ENCODE data around the gene ARL17B.
A peak's percentile ranks its signal among the peaks of the same experiment; 100 is the strongest.
"Not testable (repeated sequence)": the region's sequence is repeated elsewhere in the genome, so short reads cannot be mapped to it uniquely, and the experiment has no call there.

The ARL17B gene

DNA sequence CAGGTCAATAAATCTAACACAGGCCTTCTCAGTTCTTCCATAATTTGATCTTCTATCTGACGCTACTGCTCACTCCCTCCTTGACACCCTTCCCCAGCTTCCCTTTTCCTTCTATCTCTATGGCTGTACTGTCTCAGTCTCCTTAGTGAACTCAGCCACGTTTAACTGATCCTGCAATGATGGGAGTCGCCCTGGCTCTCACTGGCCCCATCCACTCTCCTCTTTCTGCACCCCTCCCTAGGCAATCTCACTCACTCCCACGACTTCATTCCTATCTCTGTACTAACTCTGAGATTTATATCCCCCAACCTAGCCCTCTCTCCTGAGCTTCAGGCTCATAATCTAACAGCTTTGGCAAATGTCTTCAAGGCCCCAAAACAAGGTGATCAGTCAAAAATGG is 7.7 kb downstream of the ARL17B start:
- H3K36me3 Mint-ChIP-seq; H3K4me3 Mint-ChIP-seq; H3K4me1 Mint-ChIP-seq; H3K9me3 Mint-ChIP-seq; ATAC-seq (ENCODE audit: low read depth); DNase-seq (ENCODE audit: low spot score in 2 of 2); H3K27ac Mint-ChIP-seq; H3K27me3 Mint-ChIP-seq: not testable (repeated sequence)

DNA sequence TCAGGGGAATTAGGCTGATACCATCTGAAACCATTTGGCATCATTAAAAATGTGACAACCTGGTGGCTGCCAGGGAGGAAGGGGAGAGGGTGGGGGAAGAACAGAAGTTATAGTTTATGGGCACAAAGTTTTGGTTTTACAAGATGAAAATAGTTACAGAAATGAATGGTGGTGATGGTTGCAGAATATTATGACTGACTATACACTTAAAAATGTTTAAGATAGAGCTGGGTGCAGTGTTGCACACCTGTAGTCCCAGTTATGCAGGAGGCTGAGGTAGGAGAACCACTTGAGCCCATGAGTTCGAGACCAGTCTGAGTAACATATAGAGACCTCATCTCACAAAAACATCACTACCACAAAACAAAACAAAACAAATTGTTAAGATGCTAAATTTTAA is 12.5 kb downstream of the ARL17B start:
- not testable (repeated sequence) for H3K36me3 Mint-ChIP-seq; H3K4me1 Mint-ChIP-seq; H3K27me3 Mint-ChIP-seq; H3K27ac Mint-ChIP-seq; DNase-seq (ENCODE audit: low spot score in 2 of 2); H3K9me3 Mint-ChIP-seq; ATAC-seq (ENCODE audit: low read depth); H3K4me3 Mint-ChIP-seq

DNA sequence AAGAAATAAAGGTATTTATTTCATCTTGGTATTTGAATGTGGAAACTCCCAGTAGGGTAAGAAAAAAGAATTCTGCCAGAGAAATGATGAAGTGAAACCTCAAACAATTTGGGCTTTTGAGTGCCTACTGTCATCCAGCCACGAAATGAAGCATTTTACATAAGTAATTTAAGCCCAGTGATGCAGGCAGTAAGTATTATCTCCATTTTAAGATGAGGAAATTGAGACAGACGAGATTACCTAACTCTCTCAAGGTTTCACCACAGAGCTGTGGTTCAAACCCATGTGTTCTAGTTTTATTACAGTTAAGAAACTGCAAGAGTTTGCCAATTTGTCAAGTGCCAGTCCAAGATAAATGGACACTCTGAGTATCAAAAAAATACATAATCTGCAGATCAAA is 13.2 kb downstream of the ARL17B start:
- peak; percentile 97 for ATAC-seq (ENCODE audit: low read depth)
- H3K4me3 Mint-ChIP-seq; H3K27me3 Mint-ChIP-seq; H3K27ac Mint-ChIP-seq; H3K36me3 Mint-ChIP-seq; H3K4me1 Mint-ChIP-seq; H3K9me3 Mint-ChIP-seq; DNase-seq (ENCODE audit: low spot score in 2 of 2): not testable (repeated sequence)

DNA sequence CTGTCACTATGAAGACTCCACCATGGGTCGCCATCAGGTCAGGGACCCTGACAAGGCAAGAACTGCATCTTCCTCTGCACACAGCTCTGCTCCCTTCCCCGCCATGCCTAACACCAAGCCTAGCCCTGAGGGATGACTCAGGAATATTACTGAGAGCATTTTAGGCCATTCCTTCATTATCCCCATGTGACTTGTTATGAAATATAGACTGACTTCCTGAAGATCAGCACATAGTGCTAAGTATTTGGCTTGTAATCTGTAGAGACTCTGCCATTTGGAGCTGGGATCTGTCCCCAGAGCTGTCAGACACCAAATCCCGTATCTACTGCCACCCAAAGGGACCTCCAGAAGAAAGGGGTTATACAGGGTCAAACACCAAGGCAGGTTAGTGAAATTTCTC is 19.4 kb downstream of the ARL17B start:
- not testable (repeated sequence) for H3K36me3 Mint-ChIP-seq; H3K27me3 Mint-ChIP-seq; ATAC-seq (ENCODE audit: low read depth); H3K4me1 Mint-ChIP-seq; H3K4me3 Mint-ChIP-seq; H3K9me3 Mint-ChIP-seq; DNase-seq (ENCODE audit: low spot score in 2 of 2); H3K27ac Mint-ChIP-seq

DNA sequence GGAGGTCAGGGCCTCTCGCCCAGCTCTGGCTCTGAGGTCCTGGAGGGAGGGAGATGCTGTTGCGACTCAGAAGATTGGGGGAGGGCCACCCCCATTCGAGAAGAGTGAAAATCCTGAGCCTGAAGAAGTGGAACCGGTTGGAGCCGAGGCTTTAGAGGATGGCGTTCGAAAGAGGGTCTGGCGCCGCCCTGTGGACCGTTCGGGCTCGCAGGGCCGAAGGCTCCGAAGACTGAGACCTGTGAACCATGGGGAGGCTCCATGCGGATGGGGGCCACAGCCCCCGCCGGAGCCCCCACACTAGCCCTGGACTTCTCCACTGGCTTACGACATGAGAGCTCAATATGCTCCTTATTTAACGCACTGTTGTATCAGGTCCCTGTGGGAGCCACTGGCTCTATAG is 20.3 kb downstream of the ARL17B start:
- H3K27ac Mint-ChIP-seq; DNase-seq (ENCODE audit: low spot score in 2 of 2); H3K4me3 Mint-ChIP-seq; H3K9me3 Mint-ChIP-seq; H3K36me3 Mint-ChIP-seq; H3K27me3 Mint-ChIP-seq; H3K4me1 Mint-ChIP-seq: not testable (repeated sequence)
- ATAC-seq (ENCODE audit: low read depth), result peak; percentile 43

DNA sequence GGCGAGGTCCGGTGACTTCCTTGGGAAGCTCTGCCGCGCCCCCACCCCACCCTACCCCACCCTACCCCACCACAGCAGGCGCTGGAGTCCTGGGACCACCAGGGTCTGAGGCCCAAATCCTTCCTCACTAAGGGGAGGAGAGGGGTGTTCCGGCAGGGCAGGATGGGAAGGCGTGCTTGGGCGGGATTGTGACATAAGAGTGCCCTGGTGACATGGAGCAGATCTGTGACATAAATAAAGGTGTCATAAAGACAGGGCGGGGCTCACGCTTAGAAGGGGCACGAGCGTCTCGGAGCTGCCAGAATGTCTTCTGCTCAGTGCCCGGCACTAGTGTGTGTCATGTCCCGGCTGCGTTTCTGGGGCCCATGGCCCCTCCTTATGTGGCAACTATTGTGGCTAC is 66.7 kb downstream of the ARL17B start, which contains the start of gene LRRC37A:
LRRC37A (plus strand) TSS at position 301 of the 400 bp plus-strand sequence; CDS start at position 304, 3 bp downstream.
- H3K9me3 Mint-ChIP-seq; DNase-seq (ENCODE audit: low spot score in 2 of 2); H3K4me1 Mint-ChIP-seq; H3K27ac Mint-ChIP-seq; H3K4me3 Mint-ChIP-seq; H3K27me3 Mint-ChIP-seq; H3K36me3 Mint-ChIP-seq; ATAC-seq (ENCODE audit: low read depth): not testable (repeated sequence)

DNA sequence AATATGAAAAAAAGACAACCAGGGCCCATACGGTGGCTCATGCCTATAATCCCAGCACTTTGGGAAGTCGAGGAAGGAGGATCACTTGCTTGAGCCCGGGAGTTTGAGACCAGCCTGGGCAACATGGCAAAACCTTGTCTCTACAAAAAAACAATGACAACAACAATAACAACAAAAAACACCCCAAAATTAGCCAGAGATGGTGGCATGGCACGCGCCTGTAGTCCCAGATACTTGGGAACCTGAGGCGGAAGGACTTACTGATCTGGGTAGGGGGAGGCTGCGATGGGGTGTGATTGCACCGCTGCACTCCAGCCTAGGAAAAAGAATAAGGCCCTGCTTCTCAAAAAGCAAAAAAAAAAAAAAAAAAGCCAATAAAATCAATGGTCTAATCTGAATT is 69.9 kb downstream of the ARL17B start:
- not testable (repeated sequence) for H3K9me3 Mint-ChIP-seq; DNase-seq (ENCODE audit: low spot score in 2 of 2); H3K27me3 Mint-ChIP-seq; ATAC-seq (ENCODE audit: low read depth); H3K36me3 Mint-ChIP-seq
- Mint-ChIP-seq H3K4me3 (peak overlapping the region; percentile 63), H3K27ac (peak overlapping the region; percentile 89), H3K4me1 (peaks cover 14% of the 10 kb centered on the region)

DNA sequence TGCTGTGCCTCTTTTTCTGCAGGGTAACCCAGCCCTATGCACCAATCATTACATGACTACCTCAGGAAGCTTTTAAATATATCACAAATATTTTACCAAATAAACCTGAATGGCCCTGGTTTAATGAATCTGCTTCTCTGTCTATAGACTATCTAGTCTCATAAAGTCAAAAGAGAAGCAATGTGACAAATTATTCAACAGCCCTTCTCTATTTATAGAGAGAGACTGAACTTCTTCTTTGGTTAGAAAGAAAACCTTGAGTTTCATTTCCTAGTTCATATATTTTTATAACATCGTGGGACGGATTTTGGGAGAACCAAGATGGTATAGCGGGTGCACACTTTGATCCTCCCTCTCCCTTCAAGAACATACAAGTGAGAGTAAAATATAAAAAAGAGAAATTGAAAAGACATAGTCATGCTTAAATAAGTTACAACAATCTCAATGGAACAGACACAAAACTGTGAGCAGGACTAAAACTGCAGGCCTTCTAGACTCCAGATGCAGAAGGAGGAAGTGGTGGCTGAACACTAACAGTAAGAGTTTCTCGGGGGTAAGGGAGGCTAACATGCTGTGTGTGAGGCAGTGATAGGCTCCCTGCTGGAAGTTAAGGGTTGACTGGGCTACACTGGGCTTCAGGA is 70.5 kb downstream of the ARL17B start:
- H3K9me3 Mint-ChIP-seq, H3K27me3 Mint-ChIP-seq, H3K36me3 Mint-ChIP-seq: not testable (repeated sequence)
- Mint-ChIP-seq H3K4me1 (peaks cover 14% of the 10 kb centered on the region), H3K27ac (peak overlapping the region; percentile 89), H3K4me3 (peak overlapping the region; percentile 63)
- ATAC-seq (ENCODE audit: low read depth), result peak; percentile 95
- peak in 1 of 2 donors; percentile 30 for DNase-seq (ENCODE audit: low spot score in 2 of 2)

DNA sequence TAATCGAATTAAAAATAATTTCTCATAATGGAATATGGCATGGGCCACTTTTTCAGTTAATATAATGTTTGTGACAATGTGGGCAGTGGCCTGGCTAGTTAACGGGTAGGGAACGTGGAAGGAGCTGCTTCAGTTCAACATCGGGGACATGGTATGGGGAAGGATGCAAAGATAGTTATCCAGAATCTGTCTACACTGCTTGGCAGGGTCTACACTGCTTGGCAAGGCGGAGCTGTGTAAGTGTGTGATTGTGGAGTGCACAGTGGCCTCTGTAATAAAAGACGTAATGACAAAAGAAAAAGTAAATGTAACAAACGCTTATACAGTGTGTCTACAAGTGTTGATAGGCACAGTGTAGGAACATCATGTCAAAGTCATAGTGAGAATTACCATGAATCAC is 74.0 kb downstream of the ARL17B start:
- H3K27ac Mint-ChIP-seq; H3K36me3 Mint-ChIP-seq; H3K4me3 Mint-ChIP-seq; H3K9me3 Mint-ChIP-seq; ATAC-seq (ENCODE audit: low read depth); H3K27me3 Mint-ChIP-seq: not testable (repeated sequence)
- peaks cover 14% of the 10 kb centered on the region for H3K4me1 Mint-ChIP-seq
- DNase-seq (ENCODE audit: low spot score in 2 of 2), result peak in 1 of 2 donors; percentile 8

DNA sequence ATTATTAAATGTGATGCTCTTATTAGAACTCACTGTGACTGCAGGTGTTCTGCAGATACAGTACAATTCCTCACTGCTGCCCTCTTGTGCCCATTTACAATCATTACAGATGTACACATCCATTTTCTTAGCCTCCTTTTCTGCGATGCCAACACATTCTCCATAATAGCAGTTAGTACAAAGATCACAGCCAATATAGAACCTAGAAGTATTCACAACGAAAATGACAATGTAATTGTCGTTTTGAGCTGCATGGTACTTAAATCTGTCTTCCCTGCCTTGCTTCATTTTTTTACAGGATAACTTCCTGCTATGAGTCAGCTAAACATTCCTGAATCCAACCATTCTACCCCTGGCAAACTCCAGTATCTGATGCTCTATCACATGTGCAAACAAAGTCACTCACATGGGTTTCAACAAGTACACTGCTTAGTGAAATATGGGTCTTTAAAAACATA is 74.8 kb downstream of the ARL17B start:
- H3K36me3 Mint-ChIP-seq, H3K27me3 Mint-ChIP-seq, H3K27ac Mint-ChIP-seq, H3K9me3 Mint-ChIP-seq, H3K4me3 Mint-ChIP-seq: not testable (repeated sequence)
- ATAC-seq (ENCODE audit: low read depth), result peak; percentile 53
- DNase-seq (ENCODE audit: low spot score in 2 of 2), result peak; percentile 64 to 72
- H3K4me1 Mint-ChIP-seq, result peaks cover 14% of the 10 kb centered on the region

DNA sequence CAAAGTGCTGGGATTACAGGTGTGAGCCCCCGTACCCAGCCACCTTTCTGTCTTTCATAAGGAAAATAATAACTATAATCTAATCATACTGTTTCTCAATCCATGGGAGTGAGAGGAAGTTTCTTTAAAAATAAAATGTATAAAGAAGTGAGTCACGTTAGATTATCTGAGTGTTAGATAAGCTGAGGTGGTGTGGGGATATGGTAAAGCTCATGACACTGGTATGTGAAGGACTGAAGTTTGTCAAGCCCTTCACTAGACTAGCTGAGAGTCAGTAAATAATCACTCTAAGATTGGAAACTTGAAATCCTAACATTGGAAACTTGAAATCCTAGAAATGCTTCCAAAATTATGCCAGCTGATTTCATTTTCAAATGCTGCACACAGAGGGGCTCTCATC is 76.1 kb downstream of the ARL17B start:
- H3K36me3 Mint-ChIP-seq; H3K9me3 Mint-ChIP-seq; H3K27ac Mint-ChIP-seq; DNase-seq (ENCODE audit: low spot score in 2 of 2); H3K4me3 Mint-ChIP-seq; ATAC-seq (ENCODE audit: low read depth); H3K4me1 Mint-ChIP-seq; H3K27me3 Mint-ChIP-seq: not testable (repeated sequence)

DNA sequence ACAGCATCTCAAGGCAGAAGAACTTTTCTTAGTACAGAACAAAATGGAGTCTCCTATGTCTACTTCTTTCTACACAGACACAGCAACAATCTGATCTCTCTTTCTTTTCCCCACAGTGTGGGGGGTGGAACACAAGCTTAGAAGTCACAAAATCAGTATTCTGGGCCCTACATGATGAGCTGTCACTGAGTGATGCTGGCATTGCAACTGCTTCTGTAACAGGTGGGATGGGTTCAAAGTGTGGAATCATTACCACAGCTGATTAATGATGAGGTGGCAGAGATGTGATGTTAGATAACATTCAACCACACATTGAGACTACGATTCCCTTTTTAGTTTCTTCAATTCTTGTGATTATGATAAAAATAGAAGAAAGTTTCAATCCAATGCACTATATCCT is 77.1 kb downstream of the ARL17B start:
- not testable (repeated sequence) for H3K4me1 Mint-ChIP-seq; H3K27ac Mint-ChIP-seq; H3K9me3 Mint-ChIP-seq; ATAC-seq (ENCODE audit: low read depth); H3K4me3 Mint-ChIP-seq; H3K27me3 Mint-ChIP-seq; H3K36me3 Mint-ChIP-seq
- peak in 1 of 2 donors; percentile 3 for DNase-seq (ENCODE audit: low spot score in 2 of 2)

DNA sequence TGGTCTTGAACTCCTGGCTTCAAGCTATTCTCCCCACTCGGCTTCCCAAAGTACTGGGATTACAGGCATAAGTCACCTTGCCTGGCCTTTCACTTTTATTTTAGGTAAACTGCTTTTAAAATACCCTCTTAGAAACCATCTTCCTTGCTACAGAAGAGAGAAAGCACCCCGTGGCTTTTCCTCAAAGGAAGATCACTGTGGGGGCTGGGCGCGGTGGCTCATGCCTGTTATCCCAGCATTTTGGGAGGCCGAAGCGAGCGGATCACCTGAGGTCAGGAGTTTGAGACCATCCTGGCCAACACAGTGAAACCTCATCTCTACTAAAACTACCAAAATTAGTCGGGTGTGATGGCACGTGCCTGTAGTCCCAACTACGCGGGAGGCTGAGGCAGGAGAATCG is 78.9 kb downstream of the ARL17B start:
- ATAC-seq (ENCODE audit: low read depth); H3K36me3 Mint-ChIP-seq; H3K4me3 Mint-ChIP-seq; H3K27ac Mint-ChIP-seq; H3K9me3 Mint-ChIP-seq; H3K4me1 Mint-ChIP-seq; H3K27me3 Mint-ChIP-seq: not testable (repeated sequence)
- DNase-seq (ENCODE audit: low spot score in 2 of 2), result peak in 1 of 2 donors; percentile 5

DNA sequence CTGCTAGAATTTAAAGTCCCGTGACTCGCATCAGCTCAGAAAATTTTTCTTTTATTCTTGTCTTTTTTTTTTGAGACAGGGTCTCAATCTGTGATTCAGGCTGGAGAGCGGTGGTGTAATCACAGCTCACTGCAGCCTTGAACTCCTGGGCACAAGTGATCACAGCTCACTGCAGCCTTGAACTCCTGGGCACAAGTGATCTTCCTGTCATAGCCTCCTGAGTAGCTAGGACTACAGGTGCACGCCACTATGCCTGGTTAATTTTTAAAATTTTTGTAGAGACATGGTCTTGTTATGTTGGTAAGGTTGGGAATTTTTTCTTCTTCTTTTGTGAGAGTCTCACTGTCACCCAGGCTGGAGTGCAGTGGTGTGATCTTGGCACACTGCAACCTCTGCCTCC is 80.2 kb downstream of the ARL17B start:
- not testable (repeated sequence) for H3K4me1 Mint-ChIP-seq; H3K36me3 Mint-ChIP-seq; H3K4me3 Mint-ChIP-seq; ATAC-seq (ENCODE audit: low read depth); H3K27ac Mint-ChIP-seq; H3K27me3 Mint-ChIP-seq; H3K9me3 Mint-ChIP-seq
- peak in 1 of 2 donors; percentile 5 for DNase-seq (ENCODE audit: low spot score in 2 of 2)

DNA sequence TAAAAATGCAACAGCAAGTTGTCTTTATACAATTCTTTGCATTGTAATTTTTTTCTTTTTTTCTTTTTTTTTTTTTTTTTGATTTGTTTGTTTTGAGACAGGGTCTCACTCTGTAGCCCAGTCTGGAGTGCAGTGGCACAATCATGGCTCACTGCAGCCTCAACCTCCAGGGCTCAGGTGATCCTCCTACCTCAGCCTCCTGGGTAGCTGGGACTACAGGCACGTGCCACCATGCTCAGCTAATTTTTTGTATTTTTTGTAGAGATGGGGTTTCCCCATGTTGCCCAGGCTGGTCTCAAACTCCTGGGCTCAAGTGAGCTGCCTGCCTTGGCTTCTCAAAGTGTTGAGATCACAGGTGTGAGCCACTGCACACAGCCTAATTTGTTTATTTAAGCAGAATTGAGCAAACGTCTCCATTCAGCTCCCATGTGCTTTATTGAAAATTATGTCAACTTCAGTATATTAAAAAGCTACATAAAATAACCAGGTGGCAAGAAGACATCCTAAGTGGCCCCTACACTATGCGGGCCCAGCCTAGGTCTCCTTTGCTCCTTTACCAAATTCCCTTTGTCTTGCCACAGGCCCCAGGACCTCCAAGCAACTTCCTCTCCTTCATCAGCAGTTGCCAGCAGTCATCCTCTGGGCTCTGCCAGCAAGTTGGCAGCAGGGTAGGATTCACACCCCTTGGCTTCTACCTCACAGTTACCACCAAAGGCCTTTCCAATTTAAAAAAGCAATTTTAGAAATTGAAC is 84.7 kb downstream of the ARL17B start:
- not testable (repeated sequence) for H3K36me3 Mint-ChIP-seq; H3K27ac Mint-ChIP-seq; H3K27me3 Mint-ChIP-seq; H3K4me1 Mint-ChIP-seq; ATAC-seq (ENCODE audit: low read depth); H3K9me3 Mint-ChIP-seq; H3K4me3 Mint-ChIP-seq
- DNase-seq (ENCODE audit: low spot score in 2 of 2), result peak in 1 of 2 donors; percentile 10

All from memory B cell (primary cell).